Measurements from ENCODE around the gene PRKAB2.
"Not testable (repeated sequence)": the region's sequence is repeated elsewhere in the genome, so short reads cannot be mapped to it uniquely, and the experiment has no call there.

PRKAB2 gene

DNA sequence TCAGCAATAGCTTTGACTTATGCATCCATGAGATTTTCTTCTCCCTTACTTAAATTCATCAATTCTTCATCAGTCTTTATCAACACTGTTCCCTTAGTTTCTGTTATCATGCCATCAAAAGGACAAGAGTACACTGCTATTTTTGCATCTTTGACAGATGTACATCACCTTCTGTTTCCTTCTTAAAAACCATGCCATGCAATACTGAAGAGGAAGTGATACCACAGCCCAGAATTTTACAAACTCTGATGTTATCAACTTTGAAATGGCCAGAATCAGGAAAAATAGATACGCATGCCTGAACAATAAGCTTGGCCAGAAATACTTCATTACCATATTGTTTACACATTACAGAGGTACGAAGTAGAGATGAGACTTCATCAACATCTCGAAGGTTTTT, 31.8 kb upstream of the PRKAB2 start:
- no peak overlapping the region for H3K4me3 ChIP-seq (ENCODE audit: low read length)
- TF ChIP-seq, protein P1, sequence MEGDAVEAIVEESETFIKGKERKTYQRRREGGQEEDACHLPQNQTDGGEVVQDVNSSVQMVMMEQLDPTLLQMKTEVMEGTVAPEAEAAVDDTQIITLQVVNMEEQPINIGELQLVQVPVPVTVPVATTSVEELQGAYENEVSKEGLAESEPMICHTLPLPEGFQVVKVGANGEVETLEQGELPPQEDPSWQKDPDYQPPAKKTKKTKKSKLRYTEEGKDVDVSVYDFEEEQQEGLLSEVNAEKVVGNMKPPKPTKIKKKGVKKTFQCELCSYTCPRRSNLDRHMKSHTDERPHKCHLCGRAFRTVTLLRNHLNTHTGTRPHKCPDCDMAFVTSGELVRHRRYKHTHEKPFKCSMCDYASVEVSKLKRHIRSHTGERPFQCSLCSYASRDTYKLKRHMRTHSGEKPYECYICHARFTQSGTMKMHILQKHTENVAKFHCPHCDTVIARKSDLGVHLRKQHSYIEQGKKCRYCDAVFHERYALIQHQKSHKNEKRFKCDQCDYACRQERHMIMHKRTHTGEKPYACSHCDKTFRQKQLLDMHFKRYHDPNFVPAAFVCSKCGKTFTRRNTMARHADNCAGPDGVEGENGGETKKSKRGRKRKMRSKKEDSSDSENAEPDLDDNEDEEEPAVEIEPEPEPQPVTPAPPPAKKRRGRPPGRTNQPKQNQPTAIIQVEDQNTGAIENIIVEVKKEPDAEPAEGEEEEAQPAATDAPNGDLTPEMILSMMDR (conservative IDR thresholded peaks at IDR 0.05; ENCODE audit: low read length) = no peak
- DNase-seq (ENCODE audit: low read depth) = no peak

DNA sequence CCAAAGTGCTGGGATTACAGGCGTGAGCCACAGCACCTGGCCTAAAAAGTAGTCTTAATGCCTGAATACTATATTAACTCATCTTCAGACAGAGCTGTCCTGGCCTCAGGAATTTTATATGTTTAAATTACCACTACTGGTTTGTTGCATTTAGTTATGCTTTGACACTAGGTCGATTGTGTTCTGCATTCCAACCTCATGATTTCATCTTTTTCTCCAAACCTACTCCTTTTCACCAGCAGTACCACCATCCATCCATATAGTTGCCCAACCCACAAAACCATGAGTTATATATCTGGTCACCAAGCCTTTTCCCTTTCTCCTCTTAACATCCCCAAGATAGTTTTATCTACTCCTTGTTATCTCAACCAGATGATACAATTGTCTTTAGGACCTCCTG, 30.3 kb upstream of the PRKAB2 start:
- TF ChIP-seq, protein P1 (conservative IDR thresholded peaks at IDR 0.05; ENCODE audit: low read length) = no peak
- no peak overlapping the region for H3K4me3 ChIP-seq (ENCODE audit: low read length)
- no peak for DNase-seq (ENCODE audit: low read depth)

DNA sequence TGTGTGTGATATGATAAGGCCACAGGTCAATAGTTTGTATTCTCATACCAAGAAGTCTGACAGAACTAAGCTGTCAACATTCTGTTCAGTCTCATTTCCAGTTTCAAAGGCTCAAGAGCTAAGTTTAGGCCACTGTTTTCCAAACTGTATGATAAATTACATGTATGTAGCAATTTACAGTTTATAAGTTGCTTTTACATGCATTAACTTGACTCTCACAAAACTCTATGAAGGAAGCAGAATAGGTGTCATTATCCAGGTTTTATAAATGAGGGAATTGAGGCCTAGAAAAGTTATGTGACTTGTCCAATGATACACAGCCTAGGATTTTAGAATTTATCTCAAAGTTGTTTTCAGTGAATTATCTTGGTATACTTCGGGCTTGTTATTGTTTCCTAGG, 29.5 kb upstream of the PRKAB2 start:
- TF ChIP-seq, protein P1 (conservative IDR thresholded peaks at IDR 0.05; ENCODE audit: low read length) = no peak
- no peak for DNase-seq (ENCODE audit: low read depth)
- no peak overlapping the region for H3K4me3 ChIP-seq (ENCODE audit: low read length)

DNA sequence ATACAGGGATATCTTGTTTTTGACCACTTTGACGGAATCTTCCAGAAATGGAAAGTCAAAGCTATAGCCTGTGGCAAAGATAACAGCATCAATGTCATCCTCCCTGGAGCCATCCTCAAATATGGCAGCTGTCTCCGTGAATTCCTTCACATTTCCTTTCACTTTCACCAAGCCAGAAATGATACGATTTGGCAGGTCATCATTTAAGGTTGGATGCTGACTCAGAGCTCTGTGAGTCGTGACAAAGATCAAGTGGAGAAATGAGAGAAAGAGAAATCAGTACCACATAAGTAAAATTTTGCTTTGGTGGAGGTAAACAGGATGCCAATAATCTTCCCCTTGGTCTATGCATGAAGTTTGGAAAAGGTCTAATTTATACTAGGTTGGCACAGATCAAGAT, 29.0 kb upstream of the PRKAB2 start:
- TF ChIP-seq, protein P1 (conservative IDR thresholded peaks at IDR 0.05; ENCODE audit: low read length) = no peak
- H3K4me3 ChIP-seq (ENCODE audit: low read length) = no peak overlapping the region
- DNase-seq (ENCODE audit: low read depth) = no peak

DNA sequence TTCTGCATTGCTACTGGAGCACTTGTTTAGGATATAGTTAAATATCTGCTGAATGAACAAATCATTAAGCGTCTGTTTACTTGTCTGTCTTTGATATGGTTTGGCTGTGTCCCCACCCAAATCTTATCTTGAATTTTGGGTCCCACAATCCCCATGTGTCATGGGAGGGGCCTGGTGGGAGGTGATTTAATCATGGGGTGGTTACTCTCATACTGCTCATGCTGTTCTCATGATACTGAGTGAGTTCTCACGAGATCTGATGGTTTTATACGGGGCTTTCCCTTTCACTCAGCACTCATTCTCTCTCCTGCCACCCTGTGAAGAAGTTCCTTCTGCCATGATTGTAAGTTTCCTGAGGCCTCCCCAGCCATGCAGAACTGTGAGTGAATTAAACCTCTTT, 25.1 kb upstream of the PRKAB2 start:
- DNase-seq (ENCODE audit: low read depth); H3K4me3 ChIP-seq (ENCODE audit: low read length): not testable (repeated sequence)

DNA sequence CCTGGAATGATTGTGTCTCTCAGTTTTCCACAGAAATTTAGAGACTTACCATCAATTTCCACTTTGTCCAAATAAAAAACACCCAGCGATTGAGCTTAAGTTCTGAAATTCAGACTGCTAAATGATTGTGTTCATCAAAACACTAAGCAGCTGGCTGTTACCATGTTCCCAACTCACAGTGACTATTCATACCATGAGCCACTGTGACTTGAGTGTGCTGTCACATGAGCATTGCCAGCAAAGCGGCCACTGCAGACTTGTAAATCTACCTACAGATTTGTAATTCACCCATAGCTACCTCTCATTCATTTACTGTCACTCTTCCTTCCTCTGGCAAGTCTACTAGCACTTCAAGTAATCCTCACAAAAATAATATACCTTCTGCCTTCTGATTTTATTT, 17.2 kb upstream of the PRKAB2 start:
- no peak for DNase-seq (ENCODE audit: low read depth)
- TF ChIP-seq, protein P1 (conservative IDR thresholded peaks at IDR 0.05; ENCODE audit: low read length) = no peak
- no peak overlapping the region for H3K4me3 ChIP-seq (ENCODE audit: low read length)

DNA sequence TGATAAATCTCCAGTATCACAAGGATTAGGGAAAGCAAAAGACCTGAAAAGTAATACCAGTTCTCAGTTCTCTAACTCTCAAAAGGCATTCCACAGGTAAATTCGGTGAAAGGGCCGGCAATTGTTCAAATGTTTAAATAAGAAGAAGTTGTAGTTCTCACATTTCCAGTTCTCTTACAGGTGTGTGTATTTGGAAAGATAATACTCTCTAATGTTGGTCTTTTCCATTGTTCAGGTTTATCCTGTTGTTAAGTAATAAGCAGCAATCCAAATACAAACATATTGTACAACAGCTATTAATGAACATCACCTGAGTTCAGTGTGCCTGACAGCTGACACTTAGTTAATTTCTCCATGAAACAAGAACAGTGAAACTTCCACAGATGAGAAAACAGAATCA, 13.2 kb upstream of the PRKAB2 start:
- H3K4me3 ChIP-seq (ENCODE audit: low read length) = no peak overlapping the region

More for the DNA sequence above, 13.2 kb upstream of the PRKAB2 start:
- DNase-seq (ENCODE audit: low read depth) = no peak
- TF ChIP-seq, protein P1 (conservative IDR thresholded peaks at IDR 0.05; ENCODE audit: low read length) = no peak

All from AG10803 (cell line).